OCI-LY1 (cell line): ENCODE results near the gene CENPT.

Experiments used
- EZH2 ChIP-seq: fragments of 200-600 bp; sonication (generic), shearing (Covaris generic); IDR thresholded peaks from 2 replicates; pipeline ENCODE4 v1.8.0; 2017; ENCODE audit warnings: borderline replicate concordance, mixed run types, mild to moderate bottlenecking, antibody characterized with exemption, low read length, moderate library complexity, mixed read lengths
- TF ChIP-seq, protein P1 (sequence below): fragments of 200-600 bp; sonication (generic), shearing (Covaris generic); IDR thresholded peaks from 2 replicates; pipeline ENCODE4 v1.5.1; 2017; ENCODE audit warnings: mild to moderate bottlenecking, antibody characterized with exemption, low read length, moderate library complexity, mixed read lengths

DNA sequence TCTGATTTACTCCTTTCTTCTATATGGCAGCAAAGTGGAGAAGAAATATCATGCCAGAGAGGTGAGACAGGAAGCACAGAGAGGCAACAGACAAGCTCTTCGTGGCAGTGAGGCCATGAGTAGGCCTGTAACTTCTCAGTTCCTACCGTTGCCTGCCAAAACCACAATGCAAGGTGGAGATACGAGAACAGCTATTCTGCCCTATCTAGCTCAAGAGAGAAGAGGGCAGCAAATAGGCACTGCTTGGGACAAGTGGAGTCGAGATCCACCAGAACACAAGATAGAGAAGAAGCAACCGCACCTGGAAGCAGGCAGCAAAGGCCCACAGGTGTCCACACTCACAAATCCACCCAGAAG lies 66.0 kb downstream of the CENPT start:
- TF ChIP-seq, protein P1, sequence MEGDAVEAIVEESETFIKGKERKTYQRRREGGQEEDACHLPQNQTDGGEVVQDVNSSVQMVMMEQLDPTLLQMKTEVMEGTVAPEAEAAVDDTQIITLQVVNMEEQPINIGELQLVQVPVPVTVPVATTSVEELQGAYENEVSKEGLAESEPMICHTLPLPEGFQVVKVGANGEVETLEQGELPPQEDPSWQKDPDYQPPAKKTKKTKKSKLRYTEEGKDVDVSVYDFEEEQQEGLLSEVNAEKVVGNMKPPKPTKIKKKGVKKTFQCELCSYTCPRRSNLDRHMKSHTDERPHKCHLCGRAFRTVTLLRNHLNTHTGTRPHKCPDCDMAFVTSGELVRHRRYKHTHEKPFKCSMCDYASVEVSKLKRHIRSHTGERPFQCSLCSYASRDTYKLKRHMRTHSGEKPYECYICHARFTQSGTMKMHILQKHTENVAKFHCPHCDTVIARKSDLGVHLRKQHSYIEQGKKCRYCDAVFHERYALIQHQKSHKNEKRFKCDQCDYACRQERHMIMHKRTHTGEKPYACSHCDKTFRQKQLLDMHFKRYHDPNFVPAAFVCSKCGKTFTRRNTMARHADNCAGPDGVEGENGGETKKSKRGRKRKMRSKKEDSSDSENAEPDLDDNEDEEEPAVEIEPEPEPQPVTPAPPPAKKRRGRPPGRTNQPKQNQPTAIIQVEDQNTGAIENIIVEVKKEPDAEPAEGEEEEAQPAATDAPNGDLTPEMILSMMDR, result no peak
- no peak for TF ChIP-seq EZH2
